HG03097 (cell line): ENCODE results near the gene PAXIP1.
A peak's percentile ranks its signal among the peaks of the same experiment; 100 is the strongest.

Source experiments
- ATAC-seq: cut with Tn5 transposase; IDR thresholded peaks from one replicate; pipeline ENCODE4 v1.9.1; 2021; ENCODE audit not compliant: unreplicated experiment, low FRiP score

The PAXIP1 gene

DNA sequence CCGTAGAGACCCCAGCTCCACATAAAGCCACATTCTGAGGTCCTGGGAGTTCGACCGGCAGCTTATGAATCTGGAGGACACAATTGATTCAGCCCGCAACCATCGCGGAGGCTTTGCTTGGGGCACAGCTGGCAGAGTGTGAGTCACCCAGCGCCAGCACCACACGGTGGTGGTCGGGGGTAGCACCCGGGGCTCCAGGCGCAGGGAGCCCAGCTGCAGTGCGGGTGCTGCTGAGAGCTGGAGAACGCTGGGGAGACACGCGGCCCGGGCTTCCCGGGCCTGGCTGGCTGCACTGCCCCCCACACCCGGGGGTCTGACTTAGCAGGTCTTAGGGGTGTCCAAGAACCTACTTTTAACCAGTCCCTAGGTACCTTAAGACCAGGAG lies 87.9 kb downstream of the PAXIP1 start:
- ATAC-seq: no peak

DNA sequence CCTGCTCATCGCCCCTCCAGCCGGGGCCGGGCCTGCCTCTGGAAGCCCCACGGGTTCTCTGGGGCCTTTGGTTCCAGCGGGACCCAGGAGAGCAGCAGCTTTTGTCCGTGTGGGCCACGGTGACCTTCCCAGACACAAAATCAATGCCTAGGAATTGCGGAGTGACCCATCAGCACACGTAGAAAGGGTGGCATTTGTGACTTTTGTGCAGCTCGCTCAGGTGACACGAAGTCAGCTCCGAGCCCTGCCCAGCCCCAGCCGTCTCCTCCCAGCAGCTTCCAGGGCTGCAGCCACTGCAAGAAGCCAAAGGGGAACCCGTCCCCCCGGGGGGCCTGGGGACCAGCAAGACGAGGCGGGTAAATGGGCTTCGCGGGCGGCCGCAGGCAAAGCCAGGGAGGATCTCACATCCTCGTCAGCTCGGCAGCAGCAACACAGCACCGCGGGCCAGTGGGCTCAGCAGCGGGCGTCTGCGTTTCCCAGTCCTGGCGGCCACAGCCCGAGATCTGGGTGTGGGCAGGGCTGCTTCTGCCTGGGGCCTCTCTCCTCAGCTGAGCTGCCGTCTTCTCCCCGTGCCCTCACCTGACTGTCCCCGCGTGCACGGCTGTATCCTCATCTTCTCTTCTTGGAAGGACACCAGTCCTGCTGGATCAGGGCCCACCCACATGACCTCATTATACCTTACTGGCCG lies 88.5 kb downstream of the PAXIP1 start:
- no peak for ATAC-seq

DNA sequence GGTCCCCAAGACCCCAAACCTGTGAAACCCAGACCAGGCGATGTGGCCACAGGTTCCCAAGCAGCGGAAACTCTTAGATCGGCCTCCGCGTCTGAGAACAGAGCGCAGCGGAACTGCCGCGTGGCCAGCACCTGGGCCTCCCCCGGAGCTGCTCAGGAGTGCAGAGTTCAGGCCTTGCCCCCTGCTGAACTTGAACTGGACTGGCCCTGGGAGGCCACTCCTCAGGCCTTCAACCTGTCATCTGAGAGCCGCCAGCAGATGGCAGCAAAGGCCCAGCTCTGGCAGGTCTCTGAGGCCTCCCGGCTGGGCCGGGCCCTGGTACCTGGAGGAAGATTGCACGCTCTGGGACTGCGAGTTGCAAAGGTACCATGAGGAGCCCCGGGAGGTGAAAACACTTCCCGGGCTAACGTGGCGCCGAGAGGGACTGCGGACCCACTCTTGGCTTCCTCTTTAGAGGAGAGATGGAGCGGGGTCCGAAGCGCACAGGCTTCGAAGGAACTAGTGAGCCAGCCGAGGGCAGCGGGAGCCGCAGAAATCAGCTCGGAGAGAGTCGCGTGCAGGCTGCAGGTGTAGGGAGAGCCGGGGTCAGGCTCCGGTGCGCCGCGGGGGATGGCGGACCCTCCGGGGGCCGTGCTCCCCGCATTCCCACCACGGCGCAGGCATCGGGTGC lies 89.2 kb downstream of the PAXIP1 start:
- ATAC-seq: peak; percentile 97

DNA sequence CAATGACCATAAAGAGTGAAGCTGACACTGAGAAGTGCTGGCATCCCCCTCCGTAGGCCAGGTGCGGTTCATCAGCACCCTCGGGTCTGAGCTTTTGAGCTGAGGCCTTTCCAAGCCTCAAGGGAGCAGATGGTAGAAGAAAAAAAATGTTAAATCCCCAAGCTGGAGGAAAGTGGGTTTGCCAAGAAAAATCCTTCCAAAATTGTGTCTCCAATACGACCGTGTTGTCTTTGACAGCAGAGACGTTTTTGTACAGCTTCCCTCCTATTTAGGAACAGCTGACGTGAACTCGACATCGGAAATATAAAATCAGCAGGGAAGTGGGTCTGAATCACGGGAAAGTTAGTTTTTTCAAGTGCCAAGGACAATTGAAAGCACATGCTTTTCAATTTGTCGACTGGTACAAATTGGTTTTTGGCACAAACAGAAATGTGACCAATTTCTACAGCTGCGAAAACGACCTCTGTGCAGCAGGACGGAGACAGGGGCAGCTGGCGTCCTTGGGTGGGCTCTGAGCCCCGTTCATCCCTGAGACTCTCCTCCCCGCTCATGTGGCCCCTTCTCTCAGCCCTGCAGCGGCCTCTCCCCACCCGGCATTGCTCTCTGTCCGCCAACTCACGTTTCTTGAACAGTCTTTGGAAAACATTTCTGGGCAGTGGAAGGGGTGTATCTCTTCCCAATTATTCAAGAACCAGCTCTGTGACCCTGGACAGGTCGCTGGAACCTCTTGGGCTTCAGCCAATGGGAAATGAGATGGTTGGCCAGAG lies 89.9 kb downstream of the PAXIP1 start:
- no peak for ATAC-seq

DNA sequence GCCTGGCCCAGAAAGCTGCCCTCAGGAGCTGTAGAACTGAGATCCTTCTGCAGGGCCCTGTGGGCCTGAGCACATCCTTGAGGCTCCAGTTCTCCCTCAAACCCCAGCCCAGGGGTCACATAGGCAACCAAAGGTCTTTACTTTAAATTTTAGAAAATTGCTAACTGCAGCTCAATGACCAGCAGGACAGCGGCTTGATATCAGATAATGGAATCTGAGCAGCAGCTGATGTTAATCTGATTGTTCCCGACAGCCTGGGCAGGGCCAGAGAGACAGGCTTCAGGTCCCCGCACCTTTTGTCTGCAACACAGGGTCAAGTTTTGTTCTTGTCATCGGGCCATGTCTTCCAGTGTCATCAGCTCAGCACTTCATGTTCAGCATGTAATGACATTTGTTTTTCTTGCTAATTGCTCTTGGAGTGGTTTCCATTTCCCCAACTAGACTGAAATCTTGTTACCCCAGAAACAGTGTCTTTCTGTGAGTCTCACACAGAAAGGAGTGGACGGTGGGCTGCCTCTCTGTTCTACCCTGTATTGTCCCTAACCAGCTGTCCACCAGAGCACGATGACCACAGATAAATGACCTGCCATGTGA lies 91.0 kb downstream of the PAXIP1 start:
- no peak for ATAC-seq

DNA sequence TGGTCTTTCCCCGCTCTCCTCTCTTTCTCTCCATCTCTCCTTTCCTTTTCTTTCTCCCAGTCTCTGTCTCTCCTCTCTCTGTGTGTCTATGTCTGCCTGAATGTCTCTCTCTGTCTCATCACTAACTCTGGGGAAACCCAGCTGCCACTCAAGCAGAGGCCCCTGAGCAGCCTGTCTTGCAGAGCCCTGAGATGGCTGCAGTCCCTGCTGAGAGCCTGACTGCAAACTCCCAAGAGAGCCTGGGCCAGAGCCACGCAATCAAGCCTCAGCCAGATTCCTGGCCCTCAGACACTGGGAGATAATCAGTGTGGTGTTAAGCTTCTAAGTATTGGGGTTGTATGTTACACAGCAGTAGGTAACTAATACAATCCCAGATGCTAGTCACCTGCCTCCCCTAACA lies 91.5 kb downstream of the PAXIP1 start:
- ATAC-seq: no peak

DNA sequence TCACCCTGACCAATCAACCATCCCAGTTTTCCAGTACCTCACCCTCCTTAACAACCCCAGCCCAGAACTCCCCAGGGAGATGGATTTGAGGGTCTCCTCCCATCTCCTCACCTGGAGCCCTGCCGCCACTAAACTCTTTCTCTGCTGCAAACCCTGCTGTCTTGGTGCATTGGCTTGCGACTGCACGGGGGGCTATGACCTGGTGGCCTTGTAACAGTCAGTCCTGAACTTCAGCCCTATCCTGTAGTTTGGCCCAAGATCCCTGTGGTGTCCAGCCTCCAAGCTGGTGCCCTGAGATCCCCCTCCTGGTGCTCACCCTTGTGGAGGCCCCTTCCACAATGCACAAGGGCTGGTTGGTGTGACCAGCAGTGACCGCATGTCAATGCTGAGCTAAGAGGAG lies 91.9 kb downstream of the PAXIP1 start:
- ATAC-seq: no peak

DNA sequence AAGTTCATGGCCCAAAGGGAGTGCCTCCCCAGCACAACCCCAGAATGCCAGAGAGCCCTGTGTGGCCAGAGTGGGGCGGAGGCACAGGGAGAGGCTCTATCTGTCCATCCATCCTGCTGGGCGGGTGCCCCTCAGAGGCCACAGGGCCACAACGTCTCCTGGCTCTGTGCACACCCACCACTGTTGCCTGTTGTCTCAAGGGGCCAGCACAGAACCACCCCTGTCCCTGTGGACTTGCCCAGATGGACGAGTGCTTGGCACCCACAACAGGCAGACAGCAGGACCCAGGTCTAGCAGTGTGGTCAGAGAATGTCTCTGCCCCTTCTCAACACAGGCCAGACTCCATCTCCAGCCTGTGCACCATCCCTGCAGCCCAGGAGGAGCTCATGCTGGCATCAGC lies 92.8 kb downstream of the PAXIP1 start:
- ATAC-seq: no peak

DNA sequence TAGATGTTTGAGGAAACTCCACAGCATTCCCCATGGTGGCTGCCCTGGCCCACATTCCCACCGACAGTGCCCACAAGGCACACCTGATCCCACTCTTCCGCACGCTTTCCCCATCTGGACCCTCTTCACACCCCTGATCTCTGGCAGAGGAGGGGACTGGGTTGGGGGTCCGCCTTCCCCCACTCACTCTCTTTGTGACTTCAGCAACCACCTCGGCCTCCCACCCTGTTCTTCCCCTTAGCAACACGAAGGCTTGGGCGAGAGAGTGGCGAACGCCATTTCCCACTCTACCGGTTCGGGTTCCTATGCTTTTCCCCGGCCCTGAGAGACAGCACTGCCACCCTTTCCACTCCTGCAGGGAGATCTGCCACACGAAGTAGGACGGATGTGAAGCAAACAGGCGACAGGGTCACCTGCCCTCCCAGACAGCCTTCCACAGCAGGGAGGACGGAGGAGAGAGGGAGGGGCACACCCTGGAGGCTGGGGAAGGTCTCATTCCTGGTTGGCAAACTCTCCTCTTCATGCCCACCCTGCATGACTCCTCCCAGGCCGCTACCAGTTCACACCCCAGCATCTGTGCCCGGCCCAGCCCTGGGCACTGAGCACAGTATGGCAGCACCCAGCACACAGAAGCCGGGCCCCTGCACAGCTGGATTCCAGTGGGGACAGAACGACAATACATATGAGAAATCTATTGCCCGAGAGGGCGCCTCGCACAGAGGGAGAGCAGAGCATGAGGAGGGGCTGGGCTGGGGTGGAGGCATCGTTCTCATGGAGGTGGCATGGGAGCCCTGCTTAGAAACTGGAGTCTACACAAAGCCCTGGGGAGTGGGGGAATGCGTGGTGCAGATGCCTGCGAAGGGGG lies 93.5 kb downstream of the PAXIP1 start:
- ATAC-seq: no peak

DNA sequence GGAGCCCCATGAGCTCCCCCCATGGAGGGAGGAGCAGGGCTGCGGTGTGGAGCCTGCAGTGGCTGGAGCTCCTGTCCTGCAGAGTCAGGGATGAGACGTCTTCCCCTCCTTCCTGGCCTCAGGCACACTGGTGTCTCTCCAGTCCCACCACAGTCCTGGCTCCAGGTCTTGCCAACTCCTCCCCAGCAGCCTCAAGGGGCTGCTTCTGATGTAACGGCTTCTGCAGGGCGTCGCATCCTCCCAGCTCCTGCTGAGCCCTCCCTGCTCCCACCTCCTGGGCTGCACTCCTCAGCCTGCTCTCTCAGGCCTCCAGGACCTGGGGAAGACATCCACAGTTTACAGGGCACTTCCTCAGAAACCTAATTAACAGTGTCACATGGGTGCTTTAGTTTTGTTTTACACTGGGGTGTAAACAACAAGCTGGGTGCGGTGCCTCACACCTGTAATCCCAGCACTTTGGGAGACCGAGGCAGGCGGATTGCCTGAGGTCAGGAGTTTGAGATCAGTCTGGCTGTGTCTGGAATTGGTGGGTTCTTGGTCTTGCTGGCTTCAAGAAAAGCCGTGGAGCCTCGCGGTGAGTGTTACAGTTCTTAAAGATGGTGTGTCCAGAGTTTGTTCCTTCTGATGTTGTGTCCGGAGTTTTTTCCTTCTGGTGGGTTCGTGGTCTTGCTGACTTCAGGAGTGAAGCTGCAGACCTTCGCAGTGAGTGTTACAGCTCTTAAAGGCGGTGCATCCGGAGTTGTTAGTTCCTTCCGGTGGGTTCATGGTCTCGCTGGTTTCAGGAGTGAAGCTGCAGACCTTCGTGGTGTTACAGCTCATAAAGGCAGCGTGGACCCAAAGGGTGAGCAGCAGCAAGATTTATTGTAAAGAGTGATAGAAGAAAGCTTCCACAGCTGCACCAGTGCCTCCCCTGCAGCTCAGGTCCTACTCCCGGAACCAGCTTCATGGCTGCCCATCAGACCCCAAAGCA lies 95.0 kb downstream of the PAXIP1 start:
- no peak for ATAC-seq

DNA sequence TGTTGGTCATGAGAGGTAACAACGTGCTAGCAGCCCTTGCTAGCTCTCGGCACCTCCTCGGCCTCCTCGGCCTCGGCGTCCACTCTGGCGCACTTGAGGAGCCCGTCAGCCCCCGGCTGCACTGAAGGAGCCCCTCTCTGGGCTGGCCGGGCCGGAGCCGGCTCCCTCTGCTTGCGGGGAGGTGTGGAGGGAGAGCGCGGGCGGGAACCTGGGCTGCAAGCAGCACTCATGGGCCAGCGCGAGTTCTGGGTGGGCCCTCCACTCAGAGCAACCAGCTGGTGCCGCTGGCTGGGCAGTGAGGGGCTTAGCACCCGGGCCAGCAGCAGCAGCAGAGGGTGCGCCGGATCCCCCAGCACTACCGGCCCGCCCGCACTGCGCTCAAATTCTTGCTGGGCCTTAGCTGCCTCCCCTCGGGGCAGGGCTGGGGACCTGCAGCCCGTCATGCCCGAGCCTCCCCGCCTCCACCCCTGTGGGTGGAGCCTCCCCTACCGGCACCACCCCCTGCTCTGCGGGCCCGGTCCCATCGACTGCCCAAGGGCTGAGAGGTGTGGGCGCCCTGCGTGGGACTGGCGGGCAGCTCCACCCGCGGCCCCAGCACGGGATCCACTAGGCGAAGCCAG lies 96.1 kb downstream of the PAXIP1 start:
- ATAC-seq: no peak

DNA sequence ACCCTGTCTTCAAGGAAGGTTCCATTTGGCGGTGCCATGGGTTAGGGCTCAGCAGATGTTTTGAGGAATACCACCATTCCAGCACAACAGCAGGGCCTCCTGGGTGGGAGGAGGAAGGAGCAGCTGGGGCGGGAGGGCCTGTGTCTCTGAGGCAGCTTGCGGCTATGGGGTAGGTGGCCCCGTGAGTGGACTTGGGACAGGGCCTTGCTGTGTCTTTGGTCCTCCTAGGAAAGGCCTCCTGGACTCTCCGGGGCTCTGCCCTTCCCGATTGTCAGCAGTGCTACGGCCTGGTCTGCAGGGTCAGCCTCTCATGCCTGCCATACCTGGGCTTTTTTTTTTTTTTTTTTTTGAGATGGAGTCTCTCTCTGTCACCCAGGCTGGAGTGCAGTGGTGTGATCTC lies 96.7 kb downstream of the PAXIP1 start:
- ATAC-seq: no peak

DNA sequence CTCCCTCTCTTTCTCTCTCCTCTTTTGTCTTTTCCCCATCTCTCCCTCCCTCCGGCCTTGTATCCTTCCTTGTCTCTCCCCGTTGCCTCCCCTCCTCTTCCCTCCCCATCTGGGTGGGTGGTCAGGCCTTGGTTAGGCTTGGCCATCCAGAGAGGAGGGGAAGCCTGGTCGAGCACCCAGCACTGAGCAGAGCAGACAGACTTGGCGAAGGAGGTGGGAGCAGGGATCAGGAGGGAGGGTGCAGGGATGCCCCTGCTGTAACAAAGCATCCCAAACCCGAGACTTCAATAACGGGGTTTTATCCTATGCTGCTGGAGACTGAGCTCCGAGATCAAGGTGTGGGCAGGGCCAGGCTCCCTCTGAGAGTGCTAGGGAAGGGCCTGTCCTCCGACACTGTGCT lies 97.3 kb downstream of the PAXIP1 start:
- no peak for ATAC-seq

DNA sequence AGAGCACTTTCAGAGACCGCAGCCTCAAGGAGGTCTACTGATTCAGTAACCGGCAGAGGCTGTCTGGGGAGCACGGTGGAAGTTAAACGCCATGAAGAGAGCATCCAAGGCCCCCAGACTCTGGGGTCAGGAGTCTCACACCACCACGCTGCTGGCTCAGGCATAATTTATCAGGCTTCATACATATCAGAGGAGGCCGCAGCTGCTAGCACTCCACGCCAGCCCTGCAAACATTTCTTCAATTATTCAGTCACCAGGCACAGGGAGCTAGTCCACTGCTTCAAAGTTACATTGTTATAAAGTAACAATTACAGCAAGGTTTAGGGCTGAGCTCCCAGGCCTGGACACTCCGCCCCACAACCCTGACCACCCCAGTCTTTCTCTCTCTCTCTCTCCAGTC lies 97.8 kb downstream of the PAXIP1 start:
- no peak for ATAC-seq

DNA sequence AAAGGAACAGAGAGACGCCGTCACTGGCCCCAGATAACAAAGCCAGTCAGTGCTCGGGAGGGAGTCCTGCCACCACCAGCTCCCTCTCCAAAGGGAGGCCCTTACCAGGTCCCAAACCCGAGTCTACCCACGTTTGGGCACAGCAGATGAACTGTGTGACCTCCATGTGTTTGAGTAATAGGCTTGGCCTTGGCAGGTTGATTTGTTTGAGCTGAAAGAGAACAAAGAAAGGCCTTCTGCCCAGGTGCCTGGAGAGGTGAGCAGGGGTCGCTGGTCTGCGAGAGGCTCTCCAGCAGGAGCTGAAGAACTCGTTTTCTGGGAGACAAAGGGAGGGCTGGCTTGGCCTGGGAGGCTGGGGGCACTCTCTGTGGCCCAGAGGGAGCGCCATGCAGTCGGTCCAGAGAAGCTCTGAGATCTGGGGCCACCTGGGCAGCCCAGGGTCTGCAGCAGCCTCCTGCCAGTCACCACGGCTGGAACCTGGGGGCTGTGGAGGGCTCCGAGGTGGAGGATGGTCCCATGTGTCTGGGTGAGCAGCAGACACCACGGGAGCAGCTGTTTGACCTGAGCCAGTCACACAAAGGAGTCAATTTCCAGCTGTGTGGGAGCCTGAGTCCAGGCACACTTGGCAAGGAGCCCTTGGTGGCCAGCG lies 99.7 kb downstream of the PAXIP1 start:
- ATAC-seq: no peak

DNA sequence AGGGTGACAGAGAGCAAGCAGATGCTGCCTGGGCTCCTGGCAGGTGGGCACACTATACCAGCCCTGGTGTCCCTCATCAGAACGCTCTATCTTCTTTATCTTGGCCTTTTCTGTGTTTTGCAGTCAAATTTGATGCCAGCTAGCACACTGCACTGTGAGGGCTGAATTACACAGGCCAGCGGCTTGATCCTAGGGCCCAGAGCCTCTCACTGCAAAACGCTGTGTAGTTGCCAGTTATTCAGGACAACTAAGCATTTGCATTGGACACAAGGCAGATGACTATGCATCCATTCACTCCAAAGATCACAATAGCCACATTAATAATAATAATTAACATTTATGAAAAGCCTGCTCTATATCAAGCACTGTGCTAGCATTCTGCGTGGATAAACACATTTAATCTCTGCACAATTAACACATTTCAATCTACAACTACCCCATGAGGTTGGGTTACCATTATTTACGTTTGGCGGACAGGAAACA lies 100.3 kb downstream of the PAXIP1 start:
- ATAC-seq: no peak

DNA sequence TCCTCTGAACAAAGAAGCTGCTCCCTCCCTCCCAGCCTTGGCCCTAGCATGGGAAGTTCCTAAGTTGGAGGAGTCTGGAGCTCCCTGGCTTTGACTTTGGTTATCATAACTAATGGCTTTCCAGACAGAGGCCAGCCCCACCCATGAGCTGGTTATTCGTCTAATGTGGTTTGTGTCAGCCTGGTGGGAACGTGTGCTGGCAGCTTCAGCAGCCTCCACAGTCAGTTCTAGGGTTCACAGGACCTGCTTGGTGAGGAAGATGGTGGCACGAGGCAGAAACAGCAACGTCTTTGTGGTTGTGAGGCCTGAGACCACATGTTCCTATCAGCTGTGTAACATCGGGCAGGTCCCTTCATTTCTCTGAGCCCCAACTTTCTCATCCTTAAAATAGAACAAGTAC lies 103.1 kb downstream of the PAXIP1 start:
- ATAC-seq: no peak
